ENCODE measurements around the gene FER.
A peak's percentile ranks its signal among the peaks of the same experiment; 100 is the strongest.
"Not testable (repeated sequence)": the region's sequence is repeated elsewhere in the genome, so short reads cannot be mapped to it uniquely, and the experiment has no call there.

Gene FER
- 18.2 to 30.6 (median 27.1) reads per million in 4 experiments for total RNA-seq

DNA sequence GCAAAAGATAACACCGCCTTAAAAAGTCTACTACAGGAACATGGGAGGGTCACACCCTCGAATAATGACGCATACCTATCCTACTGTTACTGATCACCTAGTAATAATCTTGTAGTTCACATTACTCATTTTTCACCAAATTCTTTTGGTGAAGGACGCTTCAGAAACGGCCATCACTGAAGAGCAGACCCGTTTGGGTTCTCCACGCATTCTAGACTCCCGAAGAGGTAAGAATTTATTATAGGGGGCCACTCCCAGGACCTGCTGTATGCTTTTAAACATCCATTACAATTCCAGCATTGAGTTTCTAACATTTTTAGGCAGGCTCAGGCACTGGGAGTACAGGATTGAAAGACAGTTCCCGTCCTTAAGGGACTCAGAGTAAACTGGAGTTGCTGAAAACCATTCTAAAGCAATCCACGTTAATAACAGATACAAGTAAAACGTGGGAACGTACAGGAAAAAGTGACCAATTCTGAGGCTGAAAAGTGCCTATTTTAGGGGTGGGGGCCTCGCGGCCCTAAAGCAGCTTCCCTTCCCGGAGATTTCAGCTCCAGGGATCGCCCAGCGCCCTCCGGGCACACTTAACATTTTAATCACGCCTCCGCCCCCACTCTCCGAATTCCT lies at the start of gene FER:
TSS of gene FER (plus strand) at position 124 of the 627 bp plus-strand sequence. CDS start 50,286 bp downstream, outside the sequence.
- peak; percentile 7 for DNase-seq

DNA sequence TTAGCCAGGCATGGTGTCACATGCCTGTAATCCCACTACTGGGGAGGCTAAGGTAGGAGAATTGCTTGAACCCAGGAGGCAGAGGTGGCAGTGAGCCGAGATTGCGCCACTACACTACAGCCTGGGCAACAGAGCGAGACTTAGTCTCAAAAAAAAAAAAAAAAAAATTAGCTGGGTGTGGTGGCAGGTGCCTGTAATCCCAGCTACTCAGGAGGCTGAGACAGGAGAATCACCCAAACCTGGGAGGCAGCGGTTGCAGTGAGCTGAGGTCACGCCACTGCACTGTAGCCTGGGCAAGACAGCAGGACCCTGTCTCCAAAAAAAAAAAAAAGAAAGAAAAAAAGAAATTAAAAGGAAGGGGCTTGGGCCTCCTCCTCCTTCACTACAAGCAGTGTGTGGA lies 47.3 kb upstream of the FER start:
- not testable (repeated sequence) for DNase-seq

DNA sequence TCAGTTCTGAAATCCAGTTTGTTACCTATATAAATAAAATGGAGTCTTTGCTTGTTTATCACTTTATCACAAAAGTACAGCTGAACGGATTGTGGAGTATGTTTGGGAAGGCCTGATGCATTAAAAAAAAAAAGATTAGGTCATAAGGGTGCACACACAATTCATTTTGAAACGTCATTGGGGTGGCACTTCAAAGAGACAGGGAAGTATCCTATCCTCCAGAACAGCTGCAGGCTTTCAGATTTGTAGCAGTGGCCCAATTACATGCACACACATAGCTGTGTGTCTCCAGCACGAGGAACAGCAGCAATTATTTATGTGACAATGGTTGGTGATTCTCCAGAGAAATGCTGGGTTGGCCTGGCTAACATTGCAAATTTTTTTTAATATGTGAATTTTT lies 46.8 kb upstream of the FER start:
- no peak for DNase-seq

DNA sequence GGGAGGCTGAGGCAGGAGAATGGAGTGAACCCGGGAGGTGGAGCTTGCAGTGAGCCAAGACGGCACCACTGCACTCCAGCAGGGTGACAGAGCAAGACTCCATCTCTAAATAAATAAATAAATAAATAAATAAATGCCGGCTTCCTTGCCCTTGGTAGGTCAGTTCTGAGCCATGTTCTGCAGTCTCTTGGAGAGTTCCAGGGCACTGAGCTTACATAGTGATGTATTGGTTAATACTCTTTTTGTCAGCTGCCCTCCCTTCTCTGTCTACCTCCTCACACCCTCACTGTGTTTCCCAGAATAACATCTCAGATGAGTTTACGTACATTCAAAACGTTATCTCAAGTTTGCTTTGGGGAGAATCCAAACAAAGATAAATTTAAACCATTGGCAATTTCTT lies 45.2 kb upstream of the FER start:
- DNase-seq, result no peak

DNA sequence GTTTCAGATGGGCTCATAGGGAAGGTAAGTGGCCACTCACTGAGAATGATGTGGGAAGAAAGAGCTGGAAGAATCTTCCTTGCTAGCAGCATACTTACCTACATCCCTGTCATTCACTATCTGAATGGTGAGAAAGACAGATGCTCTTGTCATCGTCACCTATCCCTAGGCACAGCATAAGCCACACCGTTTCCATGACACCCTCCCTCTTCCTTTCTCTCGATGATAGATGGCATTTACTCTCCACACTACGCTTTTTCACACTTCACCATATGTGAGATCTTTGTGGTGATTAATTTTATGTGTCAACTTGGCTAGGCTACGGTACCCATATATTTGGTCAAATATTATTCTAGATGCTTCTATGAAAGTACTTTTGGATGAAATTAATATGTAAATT lies 44.4 kb upstream of the FER start:
- no peak for DNase-seq

DNA sequence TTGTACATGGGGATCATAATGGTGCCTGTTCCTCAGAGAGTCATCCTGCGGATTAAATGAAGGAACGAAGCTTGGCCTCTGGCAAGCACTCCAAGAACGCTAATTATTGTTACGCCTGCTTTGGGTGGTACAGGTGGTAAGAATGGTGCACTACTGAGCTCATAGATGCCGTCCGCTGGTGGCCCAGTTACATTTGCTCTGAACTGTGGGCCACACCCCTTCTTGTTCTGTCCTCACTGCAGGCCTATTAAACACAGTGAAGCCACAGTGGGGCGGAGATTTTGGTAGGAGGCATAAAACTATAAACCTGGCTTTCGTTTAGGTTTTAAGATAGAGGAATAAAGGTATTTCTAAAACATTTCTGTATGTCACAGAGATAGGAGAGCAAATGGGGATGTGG lies 40.6 kb upstream of the FER start:
- no peak for DNase-seq

DNA sequence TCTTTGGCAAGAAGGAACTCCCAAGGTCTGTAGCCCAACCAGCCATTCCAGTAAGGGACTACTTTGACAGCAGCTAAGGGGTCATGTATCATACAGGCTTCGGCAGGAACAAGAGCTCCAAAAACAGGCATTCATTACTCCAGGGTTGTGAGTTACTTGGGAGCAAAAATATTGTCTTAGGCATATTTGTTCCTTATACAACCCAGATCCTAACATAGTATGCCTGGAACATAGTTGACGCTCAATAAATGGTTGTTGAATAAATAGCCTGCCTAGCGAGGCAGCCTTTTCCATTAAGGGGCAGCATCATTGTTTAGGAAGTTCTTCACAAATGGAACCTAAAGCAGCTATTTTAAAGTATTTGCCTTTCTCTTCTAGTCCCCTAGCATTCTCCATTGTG lies 35.8 kb upstream of the FER start:
- no peak for DNase-seq

DNA sequence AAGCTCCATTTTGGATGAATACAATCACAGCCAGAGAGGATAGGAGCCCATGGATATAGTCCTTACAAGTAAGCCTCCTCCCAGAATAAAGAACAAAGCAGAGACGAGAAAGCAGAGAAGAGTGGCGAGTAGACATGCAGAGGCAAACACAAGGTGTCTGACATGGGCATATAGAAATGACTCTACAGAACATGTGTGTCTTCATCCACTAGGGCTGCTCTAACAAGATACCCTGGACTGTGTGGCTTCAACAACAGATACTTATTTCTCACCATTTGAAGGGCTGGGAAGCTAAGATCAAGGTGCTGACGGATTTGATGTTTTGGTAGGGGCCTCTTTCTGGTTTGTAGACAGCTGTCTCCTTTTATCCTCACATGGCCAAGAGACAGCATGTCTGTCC lies 32.3 kb upstream of the FER start:
- DNase-seq, result no peak

DNA sequence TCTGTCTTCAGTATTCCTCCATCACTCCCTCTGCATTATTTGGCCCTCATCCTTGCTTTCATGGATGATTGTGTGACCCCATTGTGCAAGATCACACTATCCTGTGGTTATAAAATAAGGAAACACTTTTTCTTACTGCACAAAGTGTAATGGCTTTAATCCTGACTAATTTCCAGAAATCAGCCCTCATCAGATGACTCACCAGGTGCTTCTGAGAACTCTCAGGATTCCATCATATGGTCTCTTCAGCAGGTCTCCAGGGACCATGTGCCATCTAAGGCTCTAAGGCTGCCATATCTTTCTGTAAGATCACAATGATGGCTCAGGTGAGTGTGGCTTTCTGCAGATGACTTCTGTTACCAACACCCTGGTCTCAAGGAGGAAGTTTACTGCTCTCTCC lies 27.3 kb upstream of the FER start:
- DNase-seq, result no peak

DNA sequence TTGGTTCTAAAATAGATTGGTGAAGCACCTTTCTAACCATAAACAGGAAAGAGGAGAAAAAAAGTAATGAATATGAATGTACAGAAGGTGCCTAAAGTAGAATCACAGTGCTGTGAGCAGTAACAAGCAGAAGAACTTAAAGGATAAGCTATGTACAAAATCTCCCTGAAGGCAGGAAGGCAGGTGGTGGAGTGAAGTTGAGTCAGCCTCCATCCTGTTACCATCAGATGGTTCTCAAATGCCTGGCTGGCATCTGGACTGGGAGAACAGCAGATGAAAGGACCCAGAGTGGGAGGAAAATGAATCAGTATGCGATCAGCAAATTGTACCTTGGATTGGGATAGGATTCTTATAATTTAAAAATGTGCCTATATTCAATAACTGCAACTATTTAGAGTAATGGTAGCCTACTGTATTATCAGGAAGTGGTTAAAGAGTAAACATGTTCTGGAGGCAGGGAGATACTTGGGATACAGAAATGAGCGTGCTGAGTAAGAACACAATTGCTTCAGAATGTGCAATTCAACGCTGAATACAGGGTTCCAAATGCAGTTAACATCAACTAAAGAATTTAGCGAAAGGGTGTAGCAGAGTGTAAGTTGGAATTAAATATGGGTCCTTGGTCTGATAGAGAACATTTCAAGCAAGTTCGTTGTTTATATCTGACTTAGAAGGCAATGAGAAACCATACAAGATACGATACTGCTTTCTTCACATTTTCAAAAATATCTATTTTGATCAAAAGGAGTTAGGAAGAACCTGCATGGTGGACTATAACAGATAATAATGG lies 21.1 kb upstream of the FER start:
- DNase-seq, result no peak

DNA sequence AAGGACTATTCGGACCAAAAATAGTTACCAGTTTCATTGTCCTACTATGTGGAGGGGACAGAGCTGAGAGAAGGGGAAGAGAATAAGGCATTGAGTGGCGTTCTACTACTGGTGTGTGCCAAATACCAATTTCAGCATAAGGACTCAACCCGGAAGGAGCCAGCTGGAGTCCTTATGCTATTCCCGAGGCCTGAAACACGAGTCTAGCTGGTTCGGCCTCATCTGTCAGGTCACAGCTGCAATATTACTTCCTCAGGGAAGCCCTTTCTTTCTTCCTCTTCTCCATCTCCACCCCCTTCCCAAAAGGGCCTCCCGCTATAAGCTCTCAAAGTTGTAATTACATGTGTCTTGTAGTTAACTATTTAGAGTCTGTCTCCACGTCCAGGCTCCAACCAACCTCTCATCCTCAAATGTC lies 20.5 kb upstream of the FER start:
- DNase-seq, result no peak

DNA sequence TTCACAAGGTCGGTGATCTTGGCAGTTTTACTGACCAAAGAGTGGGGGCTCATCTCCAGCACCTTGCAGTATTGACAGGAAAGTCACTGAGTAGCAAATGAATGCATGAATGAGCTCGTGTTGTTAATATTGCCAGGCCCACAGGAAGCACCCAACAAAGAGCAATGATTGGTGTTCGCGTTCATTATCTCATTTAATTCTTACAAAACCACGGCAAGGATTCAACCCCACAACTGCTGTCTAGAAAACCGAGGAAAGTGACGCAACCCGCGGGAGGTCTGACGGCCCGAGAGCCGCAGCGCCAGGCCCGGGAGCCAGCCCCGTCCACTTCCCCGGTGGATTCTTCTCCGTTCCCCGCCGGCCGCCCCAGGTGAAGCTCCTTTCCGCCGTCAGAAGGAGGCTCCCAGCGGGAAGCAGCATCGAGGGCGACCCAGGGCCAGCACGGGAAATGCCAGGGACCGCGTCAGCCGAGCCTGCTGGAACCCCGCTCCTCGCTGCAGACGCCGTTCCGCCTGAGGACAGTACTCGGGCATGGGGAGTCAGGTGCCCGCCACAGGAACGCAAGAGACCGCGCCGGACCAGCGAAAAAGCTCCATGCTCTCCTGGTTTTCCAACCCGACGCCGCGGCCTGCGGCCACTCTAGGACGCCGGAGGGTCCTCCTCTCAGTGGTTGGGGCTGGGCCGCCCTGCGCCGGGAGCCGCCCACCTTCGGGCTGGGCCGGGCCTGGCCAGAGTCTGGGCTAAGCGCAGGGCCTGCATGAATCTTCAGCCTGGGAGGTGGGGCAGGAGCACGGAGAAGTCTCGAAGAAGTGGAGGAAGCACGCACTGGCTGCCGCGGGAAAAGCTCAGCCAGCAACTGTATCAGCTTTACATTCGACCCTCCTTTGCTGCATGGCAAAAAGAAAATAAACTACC lies 19.8 kb upstream of the FER start:
- peak; percentile 12 for DNase-seq

DNA sequence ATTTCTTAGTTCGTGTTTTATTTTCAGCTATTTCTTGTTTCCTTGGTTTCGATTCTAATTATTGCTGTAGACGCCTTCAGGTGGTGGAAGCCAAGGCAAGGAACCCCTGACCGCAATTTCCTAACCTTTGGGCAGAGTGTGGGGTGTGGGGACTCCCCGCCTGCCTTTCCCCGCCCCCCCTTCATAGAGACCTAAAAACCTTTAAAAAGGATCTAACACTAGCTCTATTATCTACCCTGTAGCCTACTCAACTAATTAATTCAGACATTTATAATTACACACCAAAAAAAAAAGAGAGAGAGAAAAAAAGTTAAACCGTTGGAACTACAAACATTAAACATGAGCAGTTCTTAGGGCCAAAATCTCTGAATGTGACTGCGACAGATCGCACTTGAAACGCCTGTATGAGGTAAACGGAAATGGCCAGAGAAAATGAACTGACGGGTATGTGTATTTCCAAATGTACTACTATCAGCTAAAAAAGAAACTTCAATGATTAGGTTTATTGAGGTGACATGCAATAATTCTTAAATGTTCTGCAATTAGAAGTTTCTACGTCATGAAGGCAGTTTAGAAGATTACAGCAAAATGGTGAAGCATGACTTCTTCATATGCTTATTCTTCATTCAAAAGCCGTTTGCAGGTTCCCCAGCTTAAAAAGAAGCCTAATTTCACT lies 19.0 kb upstream of the FER start:
- peak; percentile 30 for DNase-seq

DNA sequence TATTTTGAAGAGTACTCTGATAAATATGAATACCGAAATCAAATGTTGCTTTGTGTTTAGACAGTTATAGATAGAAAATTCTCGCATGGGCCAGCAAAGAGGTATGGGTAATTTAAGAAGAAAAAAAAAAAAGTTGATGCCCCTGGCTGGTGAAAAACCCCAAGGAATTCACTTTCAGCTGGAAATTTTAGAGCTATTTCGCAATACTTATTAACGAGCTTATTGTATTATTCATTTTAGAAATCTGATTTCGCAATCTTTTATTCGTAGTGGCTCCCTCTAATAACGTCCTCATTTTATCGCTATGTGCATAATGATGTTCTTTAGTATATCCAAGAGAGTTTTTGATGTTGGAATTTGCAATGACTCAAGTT lies 18.5 kb upstream of the FER start:
- DNase-seq, result no peak

DNA sequence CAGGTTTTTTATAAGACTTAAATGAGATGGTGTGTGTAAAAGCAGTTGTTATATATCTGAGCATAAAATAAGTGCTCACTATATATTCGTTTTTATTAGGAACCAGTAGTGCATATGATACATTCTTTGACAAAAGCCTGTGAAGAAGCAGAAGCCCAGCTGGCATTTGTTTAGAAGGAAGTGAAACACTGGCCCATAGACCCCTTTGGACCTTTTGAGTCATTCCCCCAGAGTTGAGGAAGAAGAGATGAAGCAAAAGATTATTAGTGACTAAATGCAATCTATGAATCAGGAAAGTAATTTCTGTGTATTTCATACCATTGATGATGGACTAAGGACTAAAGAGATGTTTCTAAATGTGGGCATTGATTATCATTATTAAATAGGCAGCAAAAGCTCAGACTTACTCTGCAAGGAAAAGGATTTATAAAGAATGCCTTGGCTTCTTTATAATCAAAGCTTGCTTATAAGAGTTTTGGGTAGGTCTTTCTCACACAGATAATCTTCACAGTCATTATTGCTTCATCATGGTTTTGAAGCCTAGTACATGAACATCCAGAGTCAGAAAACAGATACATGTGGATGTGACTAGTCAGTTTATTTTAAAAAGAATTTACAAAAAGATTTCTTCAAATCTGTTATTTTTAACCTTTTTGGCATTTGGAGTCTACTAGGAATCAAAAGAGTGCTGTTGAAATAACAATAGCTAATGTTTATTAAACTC lies 16.9 kb upstream of the FER start:
- no peak for DNase-seq

DNA sequence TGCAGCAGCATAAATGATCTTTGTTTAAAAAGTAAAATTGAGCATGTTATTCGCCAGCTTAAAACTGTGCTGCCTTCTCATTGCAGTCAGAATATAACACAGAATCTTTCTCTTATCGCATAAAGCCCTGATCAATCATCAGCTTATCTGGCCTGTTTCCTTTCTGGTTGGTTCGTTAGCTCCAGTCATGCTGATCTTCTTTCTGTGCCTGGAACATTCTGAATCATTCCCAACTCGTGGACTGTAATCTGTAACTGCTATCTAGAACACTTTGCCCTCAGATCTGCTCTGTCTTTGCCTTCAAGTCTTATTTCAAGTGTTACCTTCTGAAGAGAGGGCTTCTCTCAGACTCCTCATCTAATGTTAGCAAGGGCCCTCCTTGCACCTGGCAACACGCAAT lies 11.9 kb upstream of the FER start:
- no peak for DNase-seq

DNA sequence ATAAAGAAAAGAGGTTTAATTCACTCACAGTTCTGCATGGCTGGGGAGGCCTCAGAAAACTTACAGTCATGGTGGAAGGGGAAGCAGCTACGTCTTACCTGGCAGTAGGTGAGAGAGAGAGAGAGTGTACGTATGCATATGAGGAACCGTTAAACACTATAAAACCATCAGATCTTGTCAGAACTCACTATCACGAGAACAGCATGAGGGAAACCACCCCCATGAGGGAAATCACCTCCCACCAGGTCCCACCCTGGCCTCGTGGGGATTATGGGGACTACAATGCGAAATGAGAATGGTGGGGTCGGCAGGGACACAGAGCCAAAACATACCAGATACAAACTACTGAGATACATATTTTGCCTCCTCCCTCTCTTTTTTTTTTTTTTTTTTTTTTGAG lies 10.8 kb upstream of the FER start:
- DNase-seq, result no peak

DNA sequence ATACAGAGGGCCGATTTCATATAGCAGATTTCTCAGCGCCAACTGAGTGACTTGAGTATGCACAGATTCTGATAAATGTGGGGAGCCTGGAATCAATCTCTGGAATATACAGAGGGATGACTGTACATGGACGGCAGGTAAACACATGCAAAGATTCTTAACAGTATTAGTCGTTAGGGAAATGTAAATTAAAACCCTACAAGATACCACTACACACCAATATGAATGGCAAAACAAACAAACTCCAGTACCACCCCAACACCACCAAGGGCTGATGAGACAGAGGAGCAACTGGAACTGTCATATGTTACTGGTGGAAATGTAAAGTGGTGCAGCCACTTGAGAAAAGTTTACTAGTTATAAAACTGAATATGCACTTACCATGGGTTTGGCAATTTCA lies 8.3 kb upstream of the FER start:
- DNase-seq, result no peak

DNA sequence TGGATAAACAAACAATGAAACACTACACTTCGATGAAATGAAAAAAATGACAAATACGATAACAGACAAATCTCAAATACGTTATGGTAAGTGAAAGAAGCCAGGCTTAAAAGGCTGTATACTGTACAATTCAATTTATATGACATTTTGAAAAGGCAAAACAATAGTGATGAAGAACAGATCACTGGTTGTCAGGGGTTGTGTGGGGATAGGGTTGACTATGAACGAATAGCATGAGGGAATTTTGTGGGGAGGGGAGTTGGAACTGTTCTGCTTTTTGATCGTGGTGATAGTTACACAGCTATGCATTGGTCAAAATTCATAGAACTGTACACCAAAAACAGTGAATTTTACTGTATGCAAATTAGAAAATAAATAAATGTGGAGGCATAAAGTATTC lies 7.8 kb upstream of the FER start:
- DNase-seq, result no peak

DNA sequence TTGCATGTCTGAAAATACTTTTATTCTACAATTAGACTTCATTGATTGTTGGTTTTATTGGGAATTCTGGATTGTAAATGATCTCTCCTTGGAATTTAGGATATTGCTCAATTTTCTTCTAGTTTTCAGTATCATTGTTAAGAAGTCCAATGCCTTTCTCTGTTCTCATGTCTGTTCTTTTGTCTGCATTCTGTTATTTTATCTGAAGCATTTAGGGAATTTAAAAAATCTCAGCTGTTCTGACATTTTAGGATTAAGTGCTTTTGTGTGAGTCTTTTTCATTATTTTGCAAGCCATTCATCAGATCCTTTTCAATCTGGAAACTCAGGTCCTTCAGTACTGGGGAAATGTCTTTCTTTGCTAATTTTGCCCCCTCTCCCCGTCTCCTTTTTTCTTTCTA lies 4.4 kb upstream of the FER start:
- no peak for DNase-seq

DNA sequence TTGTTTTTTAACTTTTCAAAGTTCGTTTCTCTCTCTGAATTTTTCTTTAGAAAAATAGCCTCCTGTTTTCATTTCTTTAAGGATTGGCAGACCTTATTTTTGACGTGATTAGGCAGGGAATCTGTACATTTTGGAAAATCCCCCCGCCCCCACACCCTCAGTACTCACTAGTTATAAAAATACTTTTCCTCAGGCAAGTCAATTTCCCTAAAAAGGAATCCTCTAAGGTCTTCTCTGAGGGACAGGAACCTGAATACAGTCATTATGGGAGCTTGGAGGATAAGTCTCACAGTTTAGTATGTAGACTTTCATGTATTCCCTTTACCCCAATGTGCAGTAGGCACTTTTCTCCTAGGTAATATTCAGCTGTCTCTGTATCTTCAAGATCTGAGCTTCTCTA lies 3.9 kb upstream of the FER start:
- DNase-seq, result no peak

DNA sequence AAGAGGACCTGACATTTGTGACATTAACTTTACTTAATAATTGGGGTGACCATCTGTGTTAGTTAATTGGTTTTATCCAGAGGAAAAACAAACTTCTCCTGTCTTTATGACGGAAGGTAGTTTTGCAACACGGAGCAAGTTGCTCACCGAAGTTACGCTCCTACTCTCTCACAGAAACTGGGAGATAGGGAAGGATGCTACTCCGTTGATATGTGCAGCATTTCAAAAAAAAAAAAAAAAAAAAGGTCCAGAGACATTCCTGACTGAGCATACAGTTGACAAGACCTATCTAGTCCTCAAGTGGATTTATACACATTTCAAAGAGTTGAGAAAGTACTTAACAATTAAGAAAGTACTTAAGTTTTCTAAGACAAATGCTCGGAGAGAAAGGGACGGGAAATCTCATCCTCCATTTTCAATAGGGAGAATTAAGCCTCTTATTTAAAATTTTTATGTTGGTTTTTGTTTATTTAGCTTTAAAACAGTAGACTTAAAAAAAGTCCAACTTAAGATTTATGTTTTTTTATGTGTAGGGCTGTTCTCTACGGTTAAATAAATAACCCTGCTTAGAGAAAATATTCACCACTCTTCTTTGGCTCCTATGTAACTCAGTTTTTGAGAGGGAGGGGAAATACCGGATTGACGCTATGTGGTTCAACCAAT lies 455 bp upstream of the FER start:
- DNase-seq, result no peak

All from effector CD8-positive, alpha-beta T cell (primary cell).